T-helper 1 cell treated with Interleukin-12 subunit alpha and Interleukin-12 subunit beta and Interleukin-4 antibody, amounts not matched to agents 30 μg/mL and 1 μg/mL, for 36 hours (primary cell): Measurements from ENCODE around the gene ACOT12.
"Not testable (repeated sequence)": the region's sequence is repeated elsewhere in the genome, so short reads cannot be mapped to it uniquely, and the experiment has no call there.

Experiments
- H3K27ac Mint-ChIP-seq: one replicate; pipeline ENCODE4 v1.8.0; 2021; ENCODE audit warnings: mild to moderate bottlenecking, mixed read lengths
- H3K27me3 Mint-ChIP-seq: one replicate; pipeline ENCODE4 v1.8.0; 2021; ENCODE audit warnings: low read depth, mixed read lengths
- H3K36me3 Mint-ChIP-seq: one replicate; pipeline ENCODE4 v1.8.0; 2021; ENCODE audit warnings: low read depth, mixed read lengths
- H3K4me1 Mint-ChIP-seq: one replicate; pipeline ENCODE4 v1.8.0; 2021; ENCODE audit warnings: low read depth, mixed read lengths
- H3K4me3 Mint-ChIP-seq: one replicate; pipeline ENCODE4 v1.8.0; 2021; ENCODE audit warnings: mild to moderate bottlenecking, moderate library complexity, mixed read lengths
- H3K9me3 Mint-ChIP-seq: one replicate; pipeline ENCODE4 v1.8.0; 2021; ENCODE audit warnings: mixed read lengths

ACOT12 gene

GRCh38 chr5:81303563-81303962 lies 90.4 kb downstream of the ACOT12 start:
- peak overlapping the region; percentile 36 for H3K27ac Mint-ChIP-seq
- no peaks in the 10 kb centered on the region for H3K27me3 Mint-ChIP-seq

GRCh38 chr5:81302596-81302995 lies 91.3 kb downstream of the ACOT12 start:
- peaks cover 8% of the 10 kb centered on the region for H3K36me3 Mint-ChIP-seq
- no peaks in the 10 kb centered on the region for H3K27me3 Mint-ChIP-seq
- peak overlapping the region; percentile 97 for H3K27ac Mint-ChIP-seq
- H3K4me1 Mint-ChIP-seq: peaks cover 41% of the 10 kb centered on the region
- H3K9me3 Mint-ChIP-seq: no peaks in the 10 kb centered on the region
- H3K4me3 Mint-ChIP-seq: peak overlapping the region; percentile 95

More at GRCh38 chr5:81303563-81303962, 90.4 kb downstream of the ACOT12 start:
- no peaks in the 10 kb centered on the region for H3K9me3 Mint-ChIP-seq
- peaks cover 8% of the 10 kb centered on the region for H3K36me3 Mint-ChIP-seq
- H3K4me3 Mint-ChIP-seq: no peak overlapping the region
- H3K4me1 Mint-ChIP-seq: peaks cover 38% of the 10 kb centered on the region

- Mint-ChIP-seq H3K36me3 (peaks cover 8% of the 10 kb centered on the region), H3K4me1 (peaks cover 41% of the 10 kb centered on the region), H3K4me3 (peak within 1 kb of the TSS; percentile 95), H3K27me3 (no peaks in the 10 kb centered on the region), H3K27ac (peak within 1 kb of the TSS; percentile 97), H3K9me3 (no peaks in the 10 kb centered on the region)
These were observed 92.5 kb downstream of the ACOT12 start, which contains the start of gene ZCCHC9 for GRCh38 chr5:81301271-81302015. Gene ZCCHC9, plus strand, starts transcription at chr5:81301587. Its CDS starts 3,171 bp downstream, at chr5:81304758.

DNA sequence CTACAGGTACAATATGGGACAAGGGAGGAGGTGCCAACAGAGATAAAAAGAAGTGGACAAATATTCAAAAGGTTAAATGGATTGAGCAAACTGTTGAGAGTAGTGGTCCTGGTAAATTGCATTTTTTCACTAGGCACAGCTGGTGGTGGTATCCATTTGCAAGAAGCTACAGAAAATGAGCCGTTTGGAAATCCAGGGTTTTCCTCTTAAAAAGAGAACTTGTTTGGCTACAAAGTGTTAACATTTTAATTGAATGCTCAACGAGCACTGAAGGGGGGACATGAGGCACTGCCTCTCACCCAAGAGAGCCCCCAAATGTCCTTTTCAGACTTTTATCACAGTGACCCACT lies 93.0 kb downstream of the ACOT12 start:
- Mint-ChIP-seq H3K9me3 (no peaks in the 10 kb centered on the region), H3K4me1 (peaks cover 41% of the 10 kb centered on the region), H3K4me3 (peak overlapping the region; percentile 95), H3K27me3 (no peaks in the 10 kb centered on the region), H3K36me3 (peaks cover 8% of the 10 kb centered on the region), H3K27ac (peak overlapping the region; percentile 97)

DNA sequence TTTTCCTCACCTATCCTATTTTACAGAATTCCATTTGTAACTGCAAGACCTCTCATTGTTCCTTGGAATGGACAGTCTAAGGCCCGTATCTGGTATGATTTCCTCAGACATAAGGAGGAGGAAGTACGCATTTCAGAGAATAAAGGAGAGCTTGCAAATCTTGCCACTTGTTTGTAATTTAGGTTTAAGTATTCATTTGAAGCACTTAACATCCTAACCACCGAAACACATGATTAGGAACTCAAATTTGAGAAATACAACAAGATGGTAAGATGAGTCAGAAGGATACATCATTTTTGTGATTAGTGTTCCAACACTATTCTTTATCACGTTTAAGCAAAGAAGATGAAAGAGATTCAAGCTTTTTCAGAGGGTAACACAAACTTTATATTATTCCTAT lies 96.4 kb downstream of the ACOT12 start:
- Mint-ChIP-seq H3K27ac (no peak overlapping the region), H3K4me1 (peaks cover 29% of the 10 kb centered on the region)

DNA sequence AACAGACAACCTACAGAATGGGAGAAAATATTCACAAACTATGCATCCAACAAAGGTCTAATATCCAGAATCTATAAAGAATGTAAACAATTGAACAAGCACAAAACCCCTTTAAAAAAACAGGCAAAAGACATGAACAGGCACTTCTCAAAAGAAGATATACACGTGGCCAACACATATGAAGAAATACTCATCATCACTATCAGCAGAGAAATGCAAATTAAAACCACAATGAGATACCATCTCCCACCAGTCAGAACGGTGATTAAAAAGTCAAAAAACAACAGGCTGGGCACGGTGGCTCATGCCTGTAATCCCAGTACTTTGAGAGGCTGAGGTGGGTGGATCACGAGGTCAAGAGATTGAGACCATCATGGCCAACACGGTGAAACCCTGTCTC lies 99.9 kb downstream of the ACOT12 start:
- not testable (repeated sequence) for H3K4me3 Mint-ChIP-seq, H3K27ac Mint-ChIP-seq, H3K27me3 Mint-ChIP-seq
- peaks cover 26% of the 10 kb centered on the region for H3K36me3 Mint-ChIP-seq
- peaks cover 17% of the 10 kb centered on the region for H3K4me1 Mint-ChIP-seq
- peaks cover 31% of the 10 kb centered on the region for H3K9me3 Mint-ChIP-seq

More for the DNA sequence above, 96.4 kb downstream of the ACOT12 start:
- peaks cover 10% of the 10 kb centered on the region for H3K9me3 Mint-ChIP-seq
- H3K27me3 Mint-ChIP-seq: no peaks in the 10 kb centered on the region
- H3K36me3 Mint-ChIP-seq: peaks cover 6% of the 10 kb centered on the region
- no peak overlapping the region for H3K4me3 Mint-ChIP-seq

DNA sequence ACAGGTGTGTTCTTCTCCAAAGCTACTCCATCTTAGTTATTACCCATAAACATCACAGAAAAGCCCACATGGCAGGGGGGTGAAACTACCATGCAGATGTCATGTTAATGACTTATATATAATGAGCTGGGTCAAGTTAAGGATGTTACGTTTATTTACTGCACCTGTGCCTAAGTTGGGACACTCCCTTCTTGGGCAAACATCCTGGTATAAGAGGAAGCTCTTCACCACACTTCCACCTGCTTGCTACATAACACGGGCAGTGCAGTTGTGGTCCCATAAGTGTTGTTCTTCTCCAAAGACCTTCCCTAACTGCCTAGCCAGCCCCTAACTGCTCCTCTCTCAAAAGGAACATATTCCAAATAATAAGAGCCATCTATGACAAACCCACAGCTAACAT lies 101.8 kb downstream of the ACOT12 start:
- no peak overlapping the region for H3K27ac Mint-ChIP-seq
- peaks cover 26% of the 10 kb centered on the region for H3K36me3 Mint-ChIP-seq
- no peaks in the 10 kb centered on the region for H3K27me3 Mint-ChIP-seq
- H3K9me3 Mint-ChIP-seq: peaks cover 31% of the 10 kb centered on the region
- H3K4me3 Mint-ChIP-seq: no peak overlapping the region
- peaks cover 10% of the 10 kb centered on the region for H3K4me1 Mint-ChIP-seq

- Mint-ChIP-seq H3K4me1 (peaks cover 10% of the 10 kb centered on the region), H3K9me3 (peaks cover 31% of the 10 kb centered on the region), H3K27me3 (no peaks in the 10 kb centered on the region), H3K36me3 (peaks cover 26% of the 10 kb centered on the region), H3K4me3 (no peak overlapping the region), H3K27ac (no peak overlapping the region)
These were observed 103.8 kb downstream of the ACOT12 start for GRCh38 chr5:81290146-81290545.

DNA sequence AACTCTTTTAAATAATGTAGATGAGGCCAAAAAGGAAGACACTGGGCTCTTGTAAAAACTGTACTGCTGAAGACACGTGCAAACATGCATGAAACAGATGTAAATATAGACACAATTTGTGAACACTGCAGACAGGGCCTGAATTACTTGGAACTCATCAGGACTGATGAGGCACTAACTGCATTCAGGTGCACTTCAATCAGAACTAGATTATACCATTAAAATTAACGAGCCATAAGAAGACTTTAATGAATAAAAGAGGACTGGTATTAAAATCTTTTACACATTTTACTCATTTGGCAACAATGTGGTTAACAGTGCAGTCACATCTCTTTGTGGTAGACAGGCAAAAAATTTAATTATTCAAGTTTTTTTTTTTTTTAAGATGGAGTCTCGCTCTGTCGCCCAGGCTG lies 105.9 kb downstream of the ACOT12 start:
- peaks cover 25% of the 10 kb centered on the region for H3K9me3 Mint-ChIP-seq
- H3K4me1 Mint-ChIP-seq: peaks cover 6% of the 10 kb centered on the region
- H3K27me3 Mint-ChIP-seq: no peaks in the 10 kb centered on the region
- H3K36me3 Mint-ChIP-seq: peaks cover 22% of the 10 kb centered on the region
- no peak overlapping the region for H3K4me3 Mint-ChIP-seq
- H3K27ac Mint-ChIP-seq: no peak overlapping the region

DNA sequence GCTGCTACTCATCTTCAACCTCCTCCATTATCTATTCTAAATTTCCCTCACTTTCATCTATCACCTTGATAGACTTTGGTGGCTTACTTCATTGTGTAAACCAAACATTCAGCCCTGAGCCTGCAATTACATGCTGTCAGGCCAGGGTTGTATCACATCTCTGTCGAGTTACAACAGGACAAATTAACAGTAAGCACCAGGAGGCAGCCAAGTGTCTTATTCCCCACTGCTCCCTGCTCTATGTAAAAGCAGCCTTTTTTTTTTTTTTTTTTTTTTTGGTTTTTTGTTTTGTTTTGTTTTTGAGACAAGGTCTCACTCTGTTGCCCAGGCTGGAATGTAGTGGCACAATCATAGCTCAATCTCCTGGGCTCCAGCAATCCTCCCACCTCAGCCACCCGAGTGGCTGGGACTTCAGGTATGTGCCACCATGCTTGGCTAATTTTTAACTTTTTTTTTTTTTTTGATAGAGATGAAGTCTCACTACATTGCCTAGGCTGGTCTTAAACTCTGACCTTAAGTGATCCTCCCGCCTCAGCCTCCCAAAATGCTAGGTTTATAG lies 107.8 kb downstream of the ACOT12 start:
- peaks cover 10% of the 10 kb centered on the region for H3K36me3 Mint-ChIP-seq
- no peak overlapping the region for H3K4me3 Mint-ChIP-seq
- H3K4me1 Mint-ChIP-seq: peaks cover 6% of the 10 kb centered on the region
- H3K27me3 Mint-ChIP-seq: no peaks in the 10 kb centered on the region
- no peak overlapping the region for H3K27ac Mint-ChIP-seq
- peaks cover 11% of the 10 kb centered on the region for H3K9me3 Mint-ChIP-seq

- H3K4me3 Mint-ChIP-seq: no peak overlapping the region
- no peaks in the 10 kb centered on the region for H3K27me3 Mint-ChIP-seq
- H3K27ac Mint-ChIP-seq: no peak overlapping the region
- H3K4me1 Mint-ChIP-seq: no peaks in the 10 kb centered on the region
- peaks cover 1% of the 10 kb centered on the region for H3K36me3 Mint-ChIP-seq
- H3K9me3 Mint-ChIP-seq: peaks cover 12% of the 10 kb centered on the region
These were observed 110.0 kb downstream of the ACOT12 start for GRCh38 chr5:81283976-81284375.
